HEK293 (cell line): Measurements from ENCODE around the gene NAV3.

ENCODE experiments used
- PATZ1 ChIP-seq: fragments of 450-650 bp; formaldehyde crosslinking; IDR thresholded peaks from 2 replicates; pipeline ENCODE4 v1.5.1; 2016; ENCODE audit warnings: missing biosample characterization, missing genetic modification characterization
- PRDM4 ChIP-seq: fragments of 450-650 bp; formaldehyde crosslinking; IDR thresholded peaks from 2 replicates; pipeline ENCODE4 v1.5.1; 2017; ENCODE audit warnings: missing biosample characterization, missing genetic modification characterization
- REST ChIP-seq: fragments of 450-650 bp; formaldehyde crosslinking; IDR thresholded peaks from 2 replicates; pipeline ENCODE4 v1.5.1; 2016; ENCODE audit warnings: missing biosample characterization, missing genetic modification characterization
- SP2 ChIP-seq: fragments of 450-650 bp; formaldehyde crosslinking; IDR thresholded peaks from 2 replicates; pipeline ENCODE4 v1.5.1; 2016; ENCODE audit warnings: missing biosample characterization, missing genetic modification characterization
- ZNF311 ChIP-seq: fragments of 450-650 bp; formaldehyde crosslinking; IDR thresholded peaks from 2 replicates; pipeline ENCODE4 v1.5.1; 2017; ENCODE audit warnings: missing biosample characterization, missing genetic modification characterization, borderline replicate concordance
- TF ChIP-seq, protein P1 (sequence below): fragments of 450-650 bp; formaldehyde crosslinking; IDR thresholded peaks from 2 replicates; pipeline ENCODE4 v1.5.1; 2016; ENCODE audit warnings: missing biosample characterization, missing genetic modification characterization

- TF ChIP-seq, protein P1, sequence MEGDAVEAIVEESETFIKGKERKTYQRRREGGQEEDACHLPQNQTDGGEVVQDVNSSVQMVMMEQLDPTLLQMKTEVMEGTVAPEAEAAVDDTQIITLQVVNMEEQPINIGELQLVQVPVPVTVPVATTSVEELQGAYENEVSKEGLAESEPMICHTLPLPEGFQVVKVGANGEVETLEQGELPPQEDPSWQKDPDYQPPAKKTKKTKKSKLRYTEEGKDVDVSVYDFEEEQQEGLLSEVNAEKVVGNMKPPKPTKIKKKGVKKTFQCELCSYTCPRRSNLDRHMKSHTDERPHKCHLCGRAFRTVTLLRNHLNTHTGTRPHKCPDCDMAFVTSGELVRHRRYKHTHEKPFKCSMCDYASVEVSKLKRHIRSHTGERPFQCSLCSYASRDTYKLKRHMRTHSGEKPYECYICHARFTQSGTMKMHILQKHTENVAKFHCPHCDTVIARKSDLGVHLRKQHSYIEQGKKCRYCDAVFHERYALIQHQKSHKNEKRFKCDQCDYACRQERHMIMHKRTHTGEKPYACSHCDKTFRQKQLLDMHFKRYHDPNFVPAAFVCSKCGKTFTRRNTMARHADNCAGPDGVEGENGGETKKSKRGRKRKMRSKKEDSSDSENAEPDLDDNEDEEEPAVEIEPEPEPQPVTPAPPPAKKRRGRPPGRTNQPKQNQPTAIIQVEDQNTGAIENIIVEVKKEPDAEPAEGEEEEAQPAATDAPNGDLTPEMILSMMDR (tag by site-specific recombination), result no peak
- TF ChIP-seq SP2 (tag by site-specific recombination), result no peak
- TF ChIP-seq PATZ1 (tag by site-specific recombination), result no peak
- no peak for TF ChIP-seq REST (tag by site-specific recombination)
- no peak for TF ChIP-seq PRDM4 (tag by site-specific recombination)
- no peak for TF ChIP-seq ZNF311 (tag by site-specific recombination)
Observed at GRCh38 chr12:78115889-78116288, 285.2 kb downstream of the NAV3 start.
